Sigmoid colon (tissue), 7 donors: ENCODE measurements around the gene LAMC1. TPM values are rescaled to one million over a fixed set of nuclear protein-coding genes. Genes with fewer than 3 reads are reported as not detected.

Source experiments
- DNase-seq: peaks from one replicate; pipeline ENCODE4 v3.0.0-alpha.2; 2019
- H3K27ac ChIP-seq, 4 donors: fragments of 200-600 bp; sonication (generic); one replicate each; pipeline ENCODE4 v1.5.1; 2016 to 2019; ENCODE audit warnings: mild to moderate bottlenecking in 1 of 4
- H3K27me3 ChIP-seq, 3 donors: fragments of 200-600 bp; sonication (generic); one replicate each; pipeline ENCODE4 v1.5.1; 2019; ENCODE audit warnings: mild to moderate bottlenecking in 1 of 3
- H3K36me3 ChIP-seq, 4 donors: fragments of 200-600 bp; sonication (generic); one replicate each; pipeline ENCODE4 v1.5.1; 2016 to 2019
- H3K4me1 ChIP-seq, 4 donors: fragments of 200-600 bp; sonication (generic); one replicate each; pipeline ENCODE4 v1.5.1; 2017 to 2019
- H3K4me3 ChIP-seq, 4 donors: fragments of 200-600 bp; sonication (generic); one replicate each; pipeline ENCODE4 v1.5.1; 2017 to 2019; ENCODE audit warnings: mild to moderate bottlenecking in 2 of 4, moderate library complexity in 1 of 4
- H3K9me3 ChIP-seq, 4 donors: fragments of 200-600 bp in 3 of 4; sonication (generic) in 3 of 4; one replicate each; pipeline versions ENCODE4 v1.5.1 to v1.6.1; 2013 to 2019
- CTCF ChIP-seq, 4 experiments: fragments of 450-650 bp in 3 of 4; fragments of 200-600 bp in 1 of 4; IDR thresholded peaks; one replicate each; pipeline ENCODE4 v1.5.1; 2016 to 2019; ENCODE audit warnings: antibody characterized with exemption in 4 of 4, mild to moderate bottlenecking in 3 of 4, moderate library complexity in 2 of 4
- EP300 ChIP-seq, 4 donors: sonication (generic); formaldehyde crosslinking; IDR thresholded peaks; one replicate each; pipeline ENCODE4 v1.6.1; 2017; ENCODE audit warnings: antibody characterized with exemption in 4 of 4
- POLR2A ChIP-seq, 2 donors: fragments of 450-650 bp; IDR thresholded peaks; one replicate each; pipeline ENCODE4 v1.6.1; 2016; ENCODE audit warnings: antibody characterized with exemption in 2 of 2, mild to moderate bottlenecking in 2 of 2, moderate library complexity in 2 of 2
- POLR2AphosphoS5 ChIP-seq, 4 donors: sonication (generic); formaldehyde crosslinking; IDR thresholded peaks; one replicate each; pipeline ENCODE4 v1.6.1; 2017; ENCODE audit warnings: antibody characterized with exemption in 4 of 4
- WGBS, 2 donors: extraction: QIAGEN DNeasy Blood & Tissue Kit; methylation state at CpG; one replicate each; pipeline ENCODE4 v1.1.7; 2013; 5-methylcytosine and 5-hydroxymethylcytosine counted together
- intact Hi-C: fragments of 100-400 bp; cut with DNase I; formaldehyde crosslinking; loops from one replicate; pipeline ENCODE4 v1.15.1; 2023
- polyA plus RNA-seq, 3 donors: library from polyadenylated mRNA; stranded (reverse); fragments of 200-250 nt; gene quantifications; one replicate each; pipeline ENCODE4 v1.2.3, GENCODE V29; 2013
- total RNA-seq, 4 donors: library from RNA; depleted of rRNA; stranded (reverse); fragments of >200 nt; gene quantifications; one replicate each; pipeline ENCODE4 v1.1.0, GENCODE V29; 2016
- donor health status: healthy with polysubstance abuse.
- donor health status: Bipolar disorder and iron deficiency.
- donor health status: healthy.

Gene LAMC1
- total and polyA plus RNA-seq, 7 donors: 3.5 to 542 (median 269) TPM

DNA sequence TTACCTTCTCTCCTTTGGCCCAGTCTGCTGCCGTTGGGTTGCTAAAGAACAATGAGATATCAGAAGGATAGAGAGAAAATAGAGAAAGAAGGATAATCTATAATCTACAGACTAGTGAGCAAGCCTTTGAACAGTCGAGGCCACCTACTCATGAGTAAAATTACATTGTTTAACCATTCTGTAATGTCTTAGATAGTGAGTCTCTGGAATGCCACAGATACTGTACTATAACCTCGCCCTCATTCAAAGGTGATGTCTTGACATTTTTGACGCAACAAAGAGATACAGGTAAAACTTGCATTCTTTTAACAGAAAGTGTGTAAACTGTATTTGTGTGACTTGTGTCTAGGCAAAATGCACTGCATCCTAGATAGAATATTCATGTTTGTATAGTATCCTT, 77.9 kb downstream of the LAMC1 start:
- 90 to 91% methylated on average over 4 of the region's 4 CpGs for WGBS, 2 donors
- DNase-seq: no peak
- TF ChIP-seq POLR2A (IDR thresholded peaks at IDR 0.05): no peak
- H3K4me3 ChIP-seq: no peak overlapping the region
- H3K27ac ChIP-seq: peak overlapping the region in 2 of 4 donors; percentile 15 to 45
- no peaks in the 10 kb centered on the region for H3K9me3 ChIP-seq
- peaks cover 0 to 14% (median 3%) of the 10 kb centered on the region in 4 donors for H3K36me3 ChIP-seq
- H3K4me1 ChIP-seq: peaks cover 0 to 94% (median 89%) of the 10 kb centered on the region in 4 donors
- intact Hi-C loops: no loop called here
- no peaks in the 10 kb centered on the region for H3K27me3 ChIP-seq

DNA sequence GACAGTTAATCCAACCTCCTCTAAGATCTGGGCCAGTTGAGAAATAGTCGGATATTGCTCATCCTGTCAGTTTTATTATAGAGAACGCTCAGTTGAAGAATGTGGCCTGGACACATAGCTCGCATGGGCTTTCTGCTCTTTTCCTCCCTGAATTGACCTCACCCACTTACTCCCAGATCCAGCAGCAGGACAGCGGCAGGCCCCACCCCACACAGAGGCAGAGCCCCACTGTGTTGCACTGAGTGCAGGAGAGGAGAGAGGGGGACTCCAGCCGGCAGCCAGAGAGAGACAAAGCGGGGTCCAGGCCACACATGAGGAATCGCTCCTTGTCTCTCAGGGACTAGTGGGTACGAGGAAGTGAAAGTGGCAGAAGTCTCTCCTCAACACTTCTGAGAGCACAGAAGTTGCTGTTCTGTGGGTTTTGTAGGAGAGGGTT, 78.6 kb downstream of the LAMC1 start:
- Histone ChIP-seq H3K9me3 (no peaks in the 10 kb centered on the region), H3K27me3 (no peaks in the 10 kb centered on the region), H3K4me3 (no peak overlapping the region), H3K36me3 (peaks cover 0 to 14% (median 3%) of the 10 kb centered on the region in 4 donors), H3K27ac (peak overlapping the region in 3 of 4 donors; percentile 9 to 45 (median 15)), H3K4me1 (peaks cover 0 to 94% (median 90%) of the 10 kb centered on the region in 4 donors)
- no peak for TF ChIP-seq CTCF (IDR thresholded peaks at IDR 0.05)
- TF ChIP-seq POLR2AphosphoS5 (IDR thresholded peaks at IDR 0.05): peak in 1 of 4 donors; percentile 18
- DNase-seq: no peak
- intact Hi-C loops: no loop called here
- WGBS, 2 donors: 59 to 70% methylated on average over 8 of the region's 8 CpGs

GRCh38 chr1:183103147-183103546, 79.9 kb downstream of the LAMC1 start:
- Histone ChIP-seq H3K27ac (no peak overlapping the region), H3K27me3 (no peaks in the 10 kb centered on the region), H3K9me3 (no peaks in the 10 kb centered on the region), H3K4me1 (peaks cover 0 to 86% (median 80%) of the 10 kb centered on the region in 4 donors), H3K36me3 (peaks cover 0 to 18% (median 3%) of the 10 kb centered on the region in 4 donors), H3K4me3 (no peak overlapping the region)
- intact Hi-C loops: no loop called here
- no peak for DNase-seq
- no peak for TF ChIP-seq POLR2A (IDR thresholded peaks at IDR 0.05)
- TF ChIP-seq POLR2AphosphoS5 (IDR thresholded peaks at IDR 0.05): no peak
- no peak for TF ChIP-seq EP300 (IDR thresholded peaks at IDR 0.05)
- TF ChIP-seq CTCF (IDR thresholded peaks at IDR 0.05): no peak
- WGBS, 2 donors: 90 to 94% methylated on average over 11 of the region's 11 CpGs

- no peak overlapping the region for H3K4me3 ChIP-seq
- WGBS, 2 donors: 68 to 83% methylated on average over 4 of the region's 4 CpGs
- DNase-seq: no peak
- intact Hi-C loops: no loop called here
- peaks cover 0 to 22% (median 3%) of the 10 kb centered on the region in 4 donors for H3K36me3 ChIP-seq
- TF ChIP-seq POLR2A (IDR thresholded peaks at IDR 0.05) (no peak), POLR2AphosphoS5 (IDR thresholded peaks at IDR 0.05) (no peak), CTCF (IDR thresholded peaks at IDR 0.05) (no peak), EP300 (IDR thresholded peaks at IDR 0.05) (no peak)
- H3K9me3 ChIP-seq: no peaks in the 10 kb centered on the region
- no peak overlapping the region for H3K27ac ChIP-seq
- H3K27me3 ChIP-seq: no peaks in the 10 kb centered on the region
- H3K4me1 ChIP-seq: peaks cover 0 to 82% (median 76%) of the 10 kb centered on the region in 4 donors
These were observed 80.4 kb downstream of the LAMC1 start for GRCh38 chr1:183103577-183103976.

GRCh38 chr1:183105449-183105848, 82.2 kb downstream of the LAMC1 start:
- Histone ChIP-seq H3K27me3 (no peaks in the 10 kb centered on the region), H3K4me1 (peaks cover 0 to 63% (median 57%) of the 10 kb centered on the region in 4 donors), H3K9me3 (no peaks in the 10 kb centered on the region), H3K4me3 (no peak overlapping the region), H3K36me3 (peaks cover 0 to 35% (median 4%) of the 10 kb centered on the region in 4 donors), H3K27ac (peak overlapping the region in 1 of 4 donors; percentile 36)
- intact Hi-C loops: no loop called here
- WGBS, 2 donors: 70 to 75% methylated on average over 3 of the region's 3 CpGs
- no peak for TF ChIP-seq POLR2AphosphoS5 (IDR thresholded peaks at IDR 0.05)
- no peak for TF ChIP-seq EP300 (IDR thresholded peaks at IDR 0.05)
- TF ChIP-seq CTCF (IDR thresholded peaks at IDR 0.05): no peak
- no peak for TF ChIP-seq POLR2A (IDR thresholded peaks at IDR 0.05)
- DNase-seq: no peak
